K562 (cell line): ENCODE results near the gene SGMS1. TPM values are rescaled to one million over a fixed set of nuclear protein-coding genes. Genes with fewer than 3 reads are reported as not detected.
A peak's percentile ranks its signal among the peaks of the same experiment; 100 is the strongest.
"Not testable (repeated sequence)": the region's sequence is repeated elsewhere in the genome, so short reads cannot be mapped to it uniquely, and the experiment has no call there.

ENCODE experiments used
- ATAC-seq: fragments of 200-7000 bp; cut with Tn5 transposase; 3 replicates; pipeline ENCODE4 v1.9.1; 2020; ENCODE audit warnings: moderate library complexity
- BruUV-seq: library from RNA; stranded (reverse); fragments of 400-500 nt; replicated peaks from 2 replicates; lab custom pipeline; 2021; lab: Mats Ljungman, UMichigan
- CTCF ChIA-PET: fragments of 300-600 bp; formaldehyde crosslinking; extraction: SDS; loops from one replicate; lab custom pipeline; 2021; ENCODE audit warnings: low intra/inter-chr PET ratio; lab: Yijun Ruan, JAX
- POLR2A ChIA-PET: fragments of 300-600, 350-650 bp; sonication (Branson Sonifier 250); formaldehyde crosslinking; extraction: SDS; loops from one replicate; lab custom pipeline; 2021; ENCODE audit warnings: antibody characterized with exemption, inconsistent platforms; lab: Yijun Ruan, JAX
- DNase-seq, 4 experiments: peaks; one replicate each; pipeline versions ENCODE4 v3.0.0 to v3.0.0-alpha.2; 2011 to 2018; ENCODE audit warnings: low spot score in 3 of 4, mixed read lengths in 3 of 4; ENCODE audit errors: extremely low read depth in 1 of 4
- FAIRE-seq: peaks from 2 replicates; lab custom pipeline; 2011; peaks lifted over from hg19 to GRCh38; lab: Jason Lieb, UNC
- H2AFZ ChIP-seq: 2 replicates; pipeline ENCODE4 v1.6.0; 2011; ENCODE audit warnings: low read depth, low read length, control low read depth, inconsistent platforms
- H3K27ac ChIP-seq: fragments of 200-600 bp; 3 replicates; pipeline ENCODE4 v1.8.0; 2011; ENCODE audit warnings: low read depth, mild to moderate bottlenecking, control low read depth, inconsistent platforms, low read length, moderate library complexity, mixed read lengths; ENCODE audit errors: extremely low read depth
- H3K27me3 ChIP-seq, 2 experiments: fragments of 300-600 bp in 1 of 2; 2 replicates in 1 of 2; 3 replicates in 1 of 2; pipeline versions ENCODE4 v1.6.0 to v1.8.0; 2011; ENCODE audit warnings: inconsistent platforms in 2 of 2, low read length in 2 of 2, mild to moderate bottlenecking in 1 of 2, mixed read lengths in 1 of 2, moderate library complexity in 1 of 2; ENCODE audit not compliant: control insufficient read depth in 2 of 2, insufficient read depth in 2 of 2
- H3K36me3 ChIP-seq: fragments of 300-600 bp; 3 replicates; pipeline ENCODE4 v1.8.0; 2011; ENCODE audit warnings: mild to moderate bottlenecking, low read length, inconsistent platforms; ENCODE audit not compliant: control insufficient read depth, insufficient read depth
- H3K4me1 ChIP-seq, 2 experiments: fragments of 200-600 bp in 1 of 2; replicated peaks in 1 of 2; 2 replicates in 1 of 2; 3 replicates in 1 of 2; pipeline versions ENCODE4 v1.5.1 to v1.8.0; 2011; ENCODE audit warnings: inconsistent platforms in 2 of 2, low read length in 2 of 2, mild to moderate bottlenecking in 1 of 2, mixed read lengths in 1 of 2, moderate library complexity in 1 of 2; ENCODE audit not compliant: control insufficient read depth in 2 of 2, insufficient read depth in 2 of 2
- H3K4me2 ChIP-seq: 2 replicates; pipeline ENCODE4 v1.6.1; 2011; ENCODE audit warnings: low read length, control low read depth, inconsistent platforms, mixed read lengths; ENCODE audit not compliant: insufficient read depth
- H3K4me3 ChIP-seq: fragments of 200-600 bp; sonication (generic), shearing (Covaris generic); 2 replicates; pipeline ENCODE4 v1.5.1; 2016; ENCODE audit warnings: control low read depth, inconsistent platforms
- H3K79me2 ChIP-seq: fragments of 200-600 bp; 3 replicates; pipeline ENCODE4 v1.8.0; 2011; ENCODE audit warnings: low read length, inconsistent platforms; ENCODE audit not compliant: control insufficient read depth, insufficient read depth
- H3K9ac ChIP-seq, 2 experiments: 2 replicates each; pipeline versions ENCODE4 v1.6.0 to v1.6.1; 2011; ENCODE audit warnings: low read depth in 2 of 2, low read length in 2 of 2, control low read depth in 1 of 2, inconsistent platforms in 1 of 2, mild to moderate bottlenecking in 1 of 2, mixed read lengths in 1 of 2; ENCODE audit not compliant: insufficient read depth in 1 of 2
- H3K9me1 ChIP-seq: one replicate; pipeline ENCODE4 v1.6.0; 2011; ENCODE audit warnings: inconsistent platforms, mild to moderate bottlenecking, low read length, moderate library complexity; ENCODE audit not compliant: control insufficient read depth, insufficient read depth
- H3K9me3 ChIP-seq: replicated peaks from 2 replicates; pipeline ENCODE4 v1.5.1; 2011; ENCODE audit warnings: low read depth, low read length, inconsistent platforms; ENCODE audit not compliant: control insufficient read depth, insufficient read depth
- H4K20me1 ChIP-seq: replicated peaks from 2 replicates; pipeline ENCODE4 v1.6.1; 2011; ENCODE audit warnings: low read length, inconsistent platforms, mixed read lengths; ENCODE audit not compliant: control insufficient read depth, insufficient read depth
- ARID3A ChIP-seq: IDR thresholded peaks from 2 replicates; pipeline ENCODE4 v1.6.1; 2012; ENCODE audit warnings: low read depth, low read length, improper control_type of control experiment, borderline replicate concordance
- RBM25 ChIP-seq: fragments of 200-400 bp; formaldehyde crosslinking; IDR thresholded peaks from 2 replicates; pipeline ENCODE4 v1.6.1; 2018; ENCODE audit warnings: low read length, low read depth, moderate library complexity; ENCODE audit not compliant: severe bottlenecking
- ZNF146 ChIP-seq: IDR thresholded peaks from one replicate; pipeline ENCODE4 v1.6.1; 2018; ENCODE audit warnings: missing compliant biosample characterization; ENCODE audit not compliant: unreplicated experiment
- WGBS: fragments of 100-300 bp; shearing (Covaris generic); methylation state at CpG from one replicate; pipeline ENCODE4 v1.1.6; 2016; ENCODE audit warnings: low coverage, mixed read lengths; ENCODE audit not compliant: insufficient coverage; ENCODE audit errors: missing lambda C conversion rate; 5-methylcytosine and 5-hydroxymethylcytosine counted together
- in situ Hi-C: fragments of 300-500 bp; cut with MboI; formaldehyde crosslinking; loops from 4 replicates; pipeline ENCODE4 v1.15.0; 2018; ENCODE audit warnings: inconsistent platforms, mixed read lengths
- intact Hi-C: fragments of 100-400 bp; cut with micrococcal nuclease; formaldehyde crosslinking; loops from 2 replicates; pipeline ENCODE4 v1.14.2; 2022
- polyA plus RNA-seq, 8 experiments: library from polyadenylated mRNA; depleted of rRNA in 4 of 8; stranded (reverse) in 5 of 8; unstranded in 3 of 8; fragments of >200 nt; fragmentation: Nextera tagmentation in 2 of 8; fragmentation: Illumina TruSeq in 1 of 8; extraction: Ambion mirVana in 2 of 8; extraction: Trizol in 1 of 8; gene quantifications; 2 replicates each; pipeline versions ENCODE4 v1.2.1 to v1.2.3, GENCODE V29; 2011 to 2014; ENCODE audit warnings: inconsistent platforms in 1 of 8, missing spikeins in 1 of 8
- total RNA-seq, 7 experiments: library from RNA; depleted of rRNA in 6 of 7; stranded (reverse); fragments of >200 nt in 6 of 7; fragmentation: Illumina TruSeq in 2 of 7; extraction: Trizol in 2 of 7; gene quantifications; 2 replicates each; pipeline versions ENCODE4 v1.2.1 to v1.2.3, GENCODE V29; 2011 to 2021; ENCODE audit warnings: low replicate concordance in 1 of 7

SGMS1 gene
- total and polyA plus RNA-seq, 9 of the 15 experiments (the other 6 are each of a cell fraction or from before 2014, with no cell fraction given), result 22.6 to 232 (median 82.2) TPM

GRCh38 chr10:50425215-50425614 is 198.5 kb downstream of the SGMS1 start:
- DNase-seq, POLR2A ChIA-PET, H3K9ac ChIP-seq, FAIRE-seq, H3K36me3 ChIP-seq, H3K27ac ChIP-seq, H3K27me3 ChIP-seq, intact Hi-C loops, H3K9me1 ChIP-seq, H3K4me2 ChIP-seq, ATAC-seq, in situ Hi-C loops, H3K9me3 ChIP-seq, H3K4me3 ChIP-seq, BruUV-seq, H4K20me1 ChIP-seq, H2AFZ ChIP-seq: not testable (repeated sequence)
- WGBS, result 100% methylated on average over 1 of the region's 1 CpG
- H3K4me1 ChIP-seq, result peaks cover 3 to 13% of the 10 kb centered on the region in 2 experiments; a peak in 3 of 5 replicates
- TF ChIP-seq RBM25, result peak; percentile 32
- peak; percentile 73 for TF ChIP-seq ZNF146
- H3K79me2 ChIP-seq, result peaks cover 23% of the 10 kb centered on the region
- CTCF ChIA-PET, result interaction anchor here (0.6 kb wide), 1 partner anchor 70 kb away, joined by 3 read pairs; no protein-coding TSS in a partner anchor

- CTCF ChIA-PET, result no interaction called here
- 69% methylated on average over 3 of the region's 3 CpGs for WGBS
- POLR2A ChIA-PET, result interaction anchor here (1.0 kb wide), 1 partner anchor 10 kb away, joined by 4 read pairs; no protein-coding TSS in a partner anchor
- no peak overlapping the region for H2AFZ ChIP-seq
- H3K27me3 ChIP-seq, result no peaks in the 10 kb centered on the region
- H3K4me2 ChIP-seq, result no peak overlapping the region
- in situ Hi-C loops (no loop called here), intact Hi-C loops (no loop called here)
- H4K20me1 ChIP-seq, result no peaks in the 10 kb centered on the region
- no peaks in the 10 kb centered on the region for H3K9me1 ChIP-seq
- peaks cover 41% of the 10 kb centered on the region for H3K79me2 ChIP-seq
- H3K9me3 ChIP-seq, result no peaks in the 10 kb centered on the region
- ATAC-seq (no peak), DNase-seq (no peak), FAIRE-seq (no peak)
- no peak overlapping the region for H3K4me3 ChIP-seq
- BruUV-seq, result no TSS peak
- H3K36me3 ChIP-seq, result peaks cover 3% of the 10 kb centered on the region; the same call in 2 of the 3 replicates
- H3K9ac ChIP-seq, result no peak overlapping the region
- H3K27ac ChIP-seq, result no peak overlapping the region
- peaks cover 3 to 31% of the 10 kb centered on the region in 2 experiments; a peak in 4 of 5 replicates for H3K4me1 ChIP-seq
- no peak for TF ChIP-seq ARID3A
Measured at GRCh38 chr10:50423448-50423847, 200.3 kb downstream of the SGMS1 start.
